ENCODE measurements around the gene LRIG2.
"Not testable (repeated sequence)": the region's sequence is repeated elsewhere in the genome, so short reads cannot be mapped to it uniquely, and the experiment has no call there.

LRIG2 gene

DNA sequence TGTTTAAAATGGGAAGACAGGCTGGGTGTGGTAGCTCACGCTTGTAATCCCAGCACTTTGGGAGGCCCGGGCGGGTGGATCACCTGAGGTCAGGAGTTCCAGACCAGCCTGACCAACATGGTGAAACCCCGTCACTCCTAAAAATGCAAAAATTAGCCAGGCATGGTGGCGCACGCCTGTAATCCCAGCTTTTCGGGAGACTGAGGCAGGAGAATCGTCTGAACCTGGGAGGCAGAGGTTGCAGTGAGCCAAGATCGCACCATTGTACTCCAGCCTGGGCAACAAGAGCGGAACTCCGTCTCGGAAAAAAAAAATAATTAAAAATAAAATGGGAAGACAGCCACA, 29.9 kb upstream of the LRIG2 start:
- not testable (repeated sequence) for H2BK12ac ChIP-seq (ENCODE audit: low read length)

DNA sequence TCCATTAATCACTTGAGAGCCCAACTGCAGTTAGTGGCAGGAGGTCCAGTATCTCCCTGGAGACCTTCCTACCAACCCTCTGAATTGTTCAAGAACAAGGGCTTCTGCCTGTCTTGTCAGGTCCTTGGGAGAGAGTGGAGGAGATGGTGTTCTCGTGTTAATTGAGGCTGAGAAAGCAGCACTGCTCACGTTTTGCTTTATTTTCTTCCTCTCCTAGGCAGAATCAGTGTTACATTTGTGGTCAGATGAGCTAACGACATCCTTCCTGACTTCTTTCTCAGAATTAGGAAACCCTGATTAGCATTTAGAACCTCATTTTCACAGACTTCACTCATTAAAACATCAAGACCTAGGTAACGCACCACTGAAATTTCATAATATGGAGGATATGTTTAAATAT, 26.4 kb upstream of the LRIG2 start:
- H3K9me3 ChIP-seq (replicated peaks in 1 of 2; ENCODE audit: control insufficient read depth in 2 of 2, insufficient read depth in 1 of 2, low read depth in 1 of 2, low read length in 2 of 2), result no peaks in the 10 kb centered on the region
- no peak overlapping the region for H3K14ac ChIP-seq (ENCODE audit: low read length)
- H3K79me1 ChIP-seq (ENCODE audit: low read depth, low read length), result no peaks in the 10 kb centered on the region
- DNase-seq (ENCODE audit: low spot score), result no peak
- H2AFZ ChIP-seq (ENCODE audit: low read length), result no peak overlapping the region
- H2BK5ac ChIP-seq (ENCODE audit: low read length), result no peak overlapping the region
- H3K27ac ChIP-seq (replicated peaks; ENCODE audit: low read length), result no peak overlapping the region
- no CpG with 5 or more reads among the region's 4 CpGs for WGBS, 2 donors (ENCODE audit: extremely low coverage in 2 of 2, insufficient read length in 2 of 2, insufficient replicate concordance in 1 of 2)
- no peak overlapping the region for H3K18ac ChIP-seq (ENCODE audit: low read length)
- H3K4me2 ChIP-seq (ENCODE audit: insufficient read depth, low read length, poor library complexity, severe bottlenecking), result no peak overlapping the region
- H3K23ac ChIP-seq (ENCODE audit: low read depth, low read length, poor library complexity), result no peak overlapping the region
- no peak overlapping the region for H2BK12ac ChIP-seq (ENCODE audit: low read length)
- H3K4ac ChIP-seq (ENCODE audit: low read length), result no peak overlapping the region
- no peak overlapping the region for H2BK15ac ChIP-seq (ENCODE audit: low read length)
- H2AK5ac ChIP-seq (ENCODE audit: low read depth, low read length), result no peak overlapping the region
- H3K27me3 ChIP-seq (ENCODE audit: control insufficient read depth in 3 of 3, insufficient read depth in 3 of 3, low read depth in 1 of 3, low read length in 3 of 3), result no peaks in the 10 kb centered on the region
- H4K91ac ChIP-seq (ENCODE audit: low read depth, low read length, poor library complexity), result no peak overlapping the region
- H4K8ac ChIP-seq (ENCODE audit: low read depth, low read length), result no peak overlapping the region
- no peak overlapping the region for H3K4me3 ChIP-seq (ENCODE audit: low read length in 2 of 2)
- H3K4me1 ChIP-seq (ENCODE audit: control insufficient read depth in 2 of 2, insufficient read depth in 1 of 2, low read depth in 1 of 2, low read length in 2 of 2), result peaks cover 19 to 20% of the 10 kb centered on the region in 2 donors
- H3K9ac ChIP-seq (ENCODE audit: low read depth, low read length, poor library complexity), result no peak overlapping the region
- no peaks in the 10 kb centered on the region for H3K36me3 ChIP-seq (replicated peaks in 1 of 2; ENCODE audit: control insufficient read depth in 2 of 2, insufficient read depth in 2 of 2, low read length in 2 of 2)
- no peak overlapping the region for H2BK120ac ChIP-seq (ENCODE audit: low read depth, low read length)

More for the DNA sequence above, 29.9 kb upstream of the LRIG2 start:
- H3K4ac ChIP-seq (ENCODE audit: low read length); H2BK5ac ChIP-seq (ENCODE audit: low read length); H3K36me3 ChIP-seq (replicated peaks in 1 of 2; ENCODE audit: control insufficient read depth in 2 of 2, insufficient read depth in 2 of 2, low read length in 2 of 2); H3K14ac ChIP-seq (ENCODE audit: low read length); H3K79me1 ChIP-seq (ENCODE audit: low read depth, low read length); H3K9ac ChIP-seq (ENCODE audit: low read depth, low read length, poor library complexity); H3K4me3 ChIP-seq (ENCODE audit: low read length in 2 of 2); H4K8ac ChIP-seq (ENCODE audit: low read depth, low read length); H2BK15ac ChIP-seq (ENCODE audit: low read length); H2BK120ac ChIP-seq (ENCODE audit: low read depth, low read length); H3K23ac ChIP-seq (ENCODE audit: low read depth, low read length, poor library complexity); H4K91ac ChIP-seq (ENCODE audit: low read depth, low read length, poor library complexity); H2AK5ac ChIP-seq (ENCODE audit: low read depth, low read length); H3K9me3 ChIP-seq (replicated peaks in 1 of 2; ENCODE audit: control insufficient read depth in 2 of 2, insufficient read depth in 1 of 2, low read depth in 1 of 2, low read length in 2 of 2); DNase-seq (ENCODE audit: low spot score); H3K27me3 ChIP-seq (ENCODE audit: control insufficient read depth in 3 of 3, insufficient read depth in 3 of 3, low read depth in 1 of 3, low read length in 3 of 3): not testable (repeated sequence)
- H2AFZ ChIP-seq (ENCODE audit: low read length), result peak overlapping the region; percentile 65
- peak overlapping the region; percentile 88 for H3K27ac ChIP-seq (replicated peaks; ENCODE audit: low read length)
- WGBS, 2 donors (ENCODE audit: extremely low coverage in 2 of 2, insufficient read length in 2 of 2, insufficient replicate concordance in 1 of 2), result no CpG with 5 or more reads among the region's 12 CpGs
- H3K4me2 ChIP-seq (ENCODE audit: insufficient read depth, low read length, poor library complexity, severe bottlenecking), result peak overlapping the region; percentile 21
- peak overlapping the region; percentile 77 for H3K18ac ChIP-seq (ENCODE audit: low read length)
- H3K4me1 ChIP-seq (ENCODE audit: control insufficient read depth in 2 of 2, insufficient read depth in 1 of 2, low read depth in 1 of 2, low read length in 2 of 2), result peaks cover 21 to 22% of the 10 kb centered on the region in 2 donors

- Histone ChIP-seq H3K27me3 (ENCODE audit: control insufficient read depth in 3 of 3, insufficient read depth in 3 of 3, low read depth in 1 of 3, low read length in 3 of 3) (no peaks in the 10 kb centered on the region), H2AFZ (ENCODE audit: low read length) (no peak overlapping the region), H4K91ac (ENCODE audit: low read depth, low read length, poor library complexity) (no peak overlapping the region), H3K14ac (ENCODE audit: low read length) (no peak overlapping the region), H2BK15ac (ENCODE audit: low read length) (no peak overlapping the region), H3K4me2 (ENCODE audit: insufficient read depth, low read length, poor library complexity, severe bottlenecking) (no peak overlapping the region), H3K27ac (replicated peaks; ENCODE audit: low read length) (no peak overlapping the region), H3K9ac (ENCODE audit: low read depth, low read length, poor library complexity) (no peak overlapping the region), H3K79me1 (ENCODE audit: low read depth, low read length) (no peaks in the 10 kb centered on the region), H3K4ac (ENCODE audit: low read length) (no peak overlapping the region), H2AK5ac (ENCODE audit: low read depth, low read length) (no peak overlapping the region), H2BK5ac (ENCODE audit: low read length) (no peak overlapping the region), H2BK120ac (ENCODE audit: low read depth, low read length) (no peak overlapping the region), H3K9me3 (replicated peaks in 1 of 2; ENCODE audit: control insufficient read depth in 2 of 2, insufficient read depth in 1 of 2, low read depth in 1 of 2, low read length in 2 of 2) (no peaks in the 10 kb centered on the region), H3K4me3 (ENCODE audit: low read length in 2 of 2) (no peak overlapping the region), H2BK12ac (ENCODE audit: low read length) (no peak overlapping the region), H3K36me3 (replicated peaks in 1 of 2; ENCODE audit: control insufficient read depth in 2 of 2, insufficient read depth in 2 of 2, low read length in 2 of 2) (no peaks in the 10 kb centered on the region), H3K23ac (ENCODE audit: low read depth, low read length, poor library complexity) (no peak overlapping the region), H3K4me1 (ENCODE audit: control insufficient read depth in 2 of 2, insufficient read depth in 1 of 2, low read depth in 1 of 2, low read length in 2 of 2) (peaks cover 8 to 10% of the 10 kb centered on the region in 2 donors), H4K8ac (ENCODE audit: low read depth, low read length) (no peak overlapping the region), H3K18ac (ENCODE audit: low read length) (no peak overlapping the region)
- no CpG with 5 or more reads among the region's 3 CpGs for WGBS, 2 donors (ENCODE audit: extremely low coverage in 2 of 2, insufficient read length in 2 of 2, insufficient replicate concordance in 1 of 2)
- no peak for DNase-seq (ENCODE audit: low spot score)
Observed at GRCh38 chr1:113048064-113048463, 24.9 kb upstream of the LRIG2 start.

DNA sequence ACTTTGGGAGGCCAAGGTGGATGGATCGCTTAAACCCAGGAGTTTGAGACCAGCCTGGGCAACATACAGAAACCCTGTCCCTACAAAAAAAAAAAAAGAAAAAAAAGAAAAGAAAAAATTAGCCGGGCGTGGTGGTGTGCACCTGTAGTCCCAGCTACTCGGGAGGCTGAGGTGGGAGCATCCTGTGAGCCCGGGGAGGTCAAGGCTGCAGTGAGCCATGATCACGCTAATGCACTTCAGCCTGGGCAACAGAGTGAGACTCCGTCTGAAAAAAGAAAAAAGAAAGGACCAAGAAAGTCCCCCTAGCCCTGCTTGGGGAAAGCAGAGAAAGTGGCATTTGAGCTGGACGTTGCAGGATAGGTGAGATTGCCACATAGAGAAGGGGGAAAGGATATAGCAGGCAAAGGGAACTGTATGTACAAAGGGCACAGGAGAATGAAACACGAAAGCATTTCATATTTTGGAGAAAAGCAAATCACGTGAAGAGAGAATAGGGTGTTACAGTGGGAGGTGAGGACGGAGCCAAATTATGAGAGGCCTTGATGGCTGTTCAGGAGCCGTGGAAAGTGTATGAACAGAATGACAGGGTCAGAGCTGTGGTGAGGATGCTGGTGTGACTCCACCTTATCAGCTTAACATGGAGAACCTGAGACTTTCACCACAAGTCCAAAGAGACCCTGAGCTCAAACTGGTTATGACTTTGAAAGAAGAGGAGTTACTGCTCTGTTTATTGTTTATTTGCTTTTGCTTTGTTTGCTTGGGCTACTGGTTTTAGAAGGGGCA, 19.5 kb upstream of the LRIG2 start:
- no peak overlapping the region for H4K91ac ChIP-seq (ENCODE audit: low read depth, low read length, poor library complexity)
- no peak overlapping the region for H3K27ac ChIP-seq (replicated peaks; ENCODE audit: low read length)
- no peak overlapping the region for H2BK120ac ChIP-seq (ENCODE audit: low read depth, low read length)
- no peaks in the 10 kb centered on the region for H3K9me3 ChIP-seq (replicated peaks in 1 of 2; ENCODE audit: control insufficient read depth in 2 of 2, insufficient read depth in 1 of 2, low read depth in 1 of 2, low read length in 2 of 2)
- H3K9ac ChIP-seq (ENCODE audit: low read depth, low read length, poor library complexity), result no peak overlapping the region
- DNase-seq (ENCODE audit: low spot score), result no peak
- no peak overlapping the region for H3K4ac ChIP-seq (ENCODE audit: low read length)
- H3K4me2 ChIP-seq (ENCODE audit: insufficient read depth, low read length, poor library complexity, severe bottlenecking), result no peak overlapping the region
- H2BK12ac ChIP-seq (ENCODE audit: low read length), result no peak overlapping the region
- peaks cover 3 to 15% of the 10 kb centered on the region in 2 donors for H3K4me1 ChIP-seq (ENCODE audit: control insufficient read depth in 2 of 2, insufficient read depth in 1 of 2, low read depth in 1 of 2, low read length in 2 of 2)
- H3K18ac ChIP-seq (ENCODE audit: low read length), result no peak overlapping the region
- WGBS, 2 donors (ENCODE audit: extremely low coverage in 2 of 2, insufficient read length in 2 of 2, insufficient replicate concordance in 1 of 2), result no CpG with 5 or more reads among the region's 12 CpGs
- H3K79me1 ChIP-seq (ENCODE audit: low read depth, low read length), result no peaks in the 10 kb centered on the region
- no peaks in the 10 kb centered on the region for H3K27me3 ChIP-seq (ENCODE audit: control insufficient read depth in 3 of 3, insufficient read depth in 3 of 3, low read depth in 1 of 3, low read length in 3 of 3)
- no peak overlapping the region for H3K14ac ChIP-seq (ENCODE audit: low read length)
- H2AK5ac ChIP-seq (ENCODE audit: low read depth, low read length), result no peak overlapping the region
- H2BK5ac ChIP-seq (ENCODE audit: low read length), result no peak overlapping the region
- no peak overlapping the region for H3K23ac ChIP-seq (ENCODE audit: low read depth, low read length, poor library complexity)
- H2AFZ ChIP-seq (ENCODE audit: low read length), result no peak overlapping the region
- H3K36me3 ChIP-seq (replicated peaks in 1 of 2; ENCODE audit: control insufficient read depth in 2 of 2, insufficient read depth in 2 of 2, low read length in 2 of 2), result no peaks in the 10 kb centered on the region
- no peak overlapping the region for H3K4me3 ChIP-seq (ENCODE audit: low read length in 2 of 2)
- H4K8ac ChIP-seq (ENCODE audit: low read depth, low read length), result no peak overlapping the region
- H2BK15ac ChIP-seq (ENCODE audit: low read length), result no peak overlapping the region
